ENCODE measurements around the gene PITPNM1.

PITPNM1 gene

GRCh38 chr11:67503119-67504004, 1.8 kb downstream of the PITPNM1 start:
- DNase-seq (ENCODE audit: low spot score), result no peak

- DNase-seq (ENCODE audit: low spot score), result no peak
Observed at GRCh38 chr11:67502328-67502979, 2.7 kb downstream of the PITPNM1 start.

DNA sequence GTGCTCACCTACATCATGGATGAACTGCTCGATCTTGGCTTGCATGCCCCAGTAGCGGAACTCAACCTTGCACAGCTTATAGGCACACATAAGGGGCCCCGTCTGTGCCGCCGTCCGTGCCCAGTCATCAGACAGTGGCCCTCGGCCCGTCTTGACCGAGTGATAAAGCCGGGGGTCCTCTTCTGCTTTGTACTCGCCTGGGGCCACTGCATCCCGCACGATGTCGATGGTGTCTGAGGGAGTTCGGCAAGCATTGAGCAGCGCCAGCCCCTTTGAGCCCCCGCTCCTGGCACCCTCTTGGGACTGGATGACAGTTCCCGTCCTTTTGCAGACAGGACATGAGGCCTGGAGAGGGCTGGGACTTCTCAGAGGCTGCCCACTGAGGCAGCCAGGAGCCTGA, 3.3 kb downstream of the PITPNM1 start:
- no peak for DNase-seq (ENCODE audit: low spot score)

DNA sequence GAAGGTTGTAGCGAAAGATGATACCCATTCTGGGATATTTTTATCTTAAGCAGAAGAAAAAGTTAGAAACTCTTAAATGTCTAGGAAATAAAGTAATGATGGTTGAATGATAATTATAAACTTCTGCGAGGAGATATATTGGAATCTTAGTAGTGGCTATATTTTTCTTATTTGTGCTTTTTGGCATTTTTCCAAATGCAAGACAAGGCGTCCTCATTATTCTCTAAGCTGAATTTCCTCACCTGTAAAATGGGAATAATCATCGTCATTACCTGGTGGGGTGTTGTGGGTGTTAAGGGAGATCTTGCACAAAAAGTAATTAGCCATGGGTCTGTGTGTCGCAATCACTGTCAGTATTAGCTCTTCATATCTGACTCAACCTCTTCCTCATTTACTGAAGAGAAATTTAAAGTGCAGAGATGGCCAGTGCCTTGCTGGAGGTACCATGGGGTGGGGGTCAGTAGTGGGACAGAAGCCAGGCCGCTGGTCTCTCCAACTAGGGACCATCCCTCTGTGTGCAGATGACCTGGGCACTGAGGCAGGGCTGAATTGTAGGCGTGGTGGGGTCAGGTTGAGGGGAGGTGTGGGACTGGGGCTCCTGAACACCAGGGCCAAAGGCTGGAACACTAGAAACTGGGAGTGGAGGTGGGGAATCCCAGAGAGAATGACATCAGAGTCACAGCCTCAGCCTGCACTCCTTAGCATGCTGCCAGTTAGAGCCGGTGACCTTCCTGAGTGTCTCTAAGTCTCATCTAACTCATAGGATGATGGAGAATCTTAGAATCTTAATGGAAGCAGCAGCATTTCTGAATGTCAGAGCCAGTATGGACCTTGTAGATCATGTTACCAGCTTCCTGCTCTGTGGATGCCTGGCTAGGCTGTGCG, 4.1 kb downstream of the PITPNM1 start:
- no peak for DNase-seq (ENCODE audit: low spot score)

- DNase-seq (ENCODE audit: low spot score), result no peak
Observed at GRCh38 chr11:67500484-67500821, 4.7 kb downstream of the PITPNM1 start.

DNA sequence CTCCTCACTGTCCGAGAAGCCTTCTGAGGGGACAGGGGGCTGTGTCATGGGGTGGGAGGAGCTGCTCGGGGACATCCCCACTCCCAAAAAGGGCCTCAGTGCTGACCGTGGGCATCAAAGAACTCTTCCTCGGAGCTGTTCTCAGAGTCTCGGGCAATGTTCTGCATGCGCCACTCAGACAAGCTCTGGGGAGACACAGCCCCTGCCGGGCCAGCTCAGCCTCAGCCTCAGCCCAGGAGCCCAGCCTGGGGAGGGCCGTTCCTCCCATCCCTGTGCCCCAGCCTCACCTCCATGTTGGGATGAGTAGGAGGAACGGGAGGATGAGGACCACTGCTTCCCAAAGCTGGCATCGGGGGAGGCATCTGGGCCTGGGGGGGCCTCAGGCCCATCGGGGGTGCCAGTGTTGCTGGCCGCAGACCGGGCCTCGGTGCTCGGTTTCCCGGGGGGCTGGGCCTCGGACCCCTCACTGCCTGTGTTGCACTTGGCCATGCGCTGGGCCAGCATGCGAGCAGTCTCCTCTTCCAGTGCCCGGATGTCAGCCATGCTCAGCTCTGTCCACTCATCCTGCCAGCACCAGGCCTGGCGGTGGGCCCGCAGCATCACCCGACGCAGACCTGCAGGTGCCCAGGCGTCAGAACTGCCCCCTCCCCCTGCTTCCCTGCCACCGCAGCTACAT, 5.2 kb downstream of the PITPNM1 start:
- no peak for DNase-seq (ENCODE audit: low spot score)

DNA sequence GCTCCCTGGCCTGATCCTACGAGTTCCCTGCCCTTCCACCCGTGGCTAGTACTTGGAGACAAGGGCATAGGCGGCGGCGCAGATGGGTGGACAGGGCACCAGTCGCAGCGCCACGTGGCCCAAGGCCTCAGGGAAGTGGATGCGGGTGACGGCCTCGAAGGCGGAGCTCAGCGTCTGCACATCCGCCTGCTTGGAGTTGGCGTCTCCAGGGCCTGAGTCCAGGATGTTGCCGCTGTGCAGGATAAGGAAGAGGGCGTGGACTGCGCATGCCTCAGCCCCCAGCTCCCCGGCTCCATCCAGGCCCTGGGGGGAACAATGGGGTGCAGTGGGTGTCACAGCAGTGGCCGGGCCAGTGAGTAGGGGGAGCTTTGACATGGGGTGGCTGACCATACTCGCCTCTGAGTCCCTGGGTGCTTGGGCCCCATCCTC, 6.6 kb downstream of the PITPNM1 start:
- DNase-seq (ENCODE audit: low spot score), result no peak

- no peak for DNase-seq (ENCODE audit: low spot score)
Observed at GRCh38 chr11:67497656-67498291, 7.4 kb downstream of the PITPNM1 start.

DNA sequence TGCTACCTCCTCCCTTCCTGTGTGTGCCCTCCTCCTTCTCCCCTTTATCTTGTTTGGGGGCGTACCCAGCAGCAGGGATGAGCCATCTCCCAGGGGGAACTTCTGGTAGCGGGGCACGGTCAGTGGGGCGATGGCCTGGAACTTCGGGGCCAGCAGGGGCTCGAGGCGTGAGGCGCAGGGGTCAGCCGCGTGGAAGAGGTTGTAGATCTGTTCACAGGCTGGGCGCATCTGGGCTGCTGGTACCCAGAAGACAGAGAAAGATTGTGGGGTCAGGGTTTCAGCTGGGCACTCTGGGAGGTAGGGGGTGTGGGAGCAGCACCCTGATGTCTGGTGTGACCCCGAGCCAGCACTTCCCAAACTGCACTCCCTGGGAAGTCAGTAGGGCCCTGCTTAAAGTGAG, 9.1 kb downstream of the PITPNM1 start:
- DNase-seq (ENCODE audit: low spot score), result no peak

GRCh38 chr11:67495234-67496005, 9.7 kb downstream of the PITPNM1 start:
- no peak for DNase-seq (ENCODE audit: low spot score)

- DNase-seq (ENCODE audit: low spot score), result no peak
Observed at GRCh38 chr11:67494371-67495233, 10.6 kb downstream of the PITPNM1 start.

- no peak for DNase-seq (ENCODE audit: low spot score)
Observed at GRCh38 chr11:67493548-67494370, 11.4 kb downstream of the PITPNM1 start.

DNA sequence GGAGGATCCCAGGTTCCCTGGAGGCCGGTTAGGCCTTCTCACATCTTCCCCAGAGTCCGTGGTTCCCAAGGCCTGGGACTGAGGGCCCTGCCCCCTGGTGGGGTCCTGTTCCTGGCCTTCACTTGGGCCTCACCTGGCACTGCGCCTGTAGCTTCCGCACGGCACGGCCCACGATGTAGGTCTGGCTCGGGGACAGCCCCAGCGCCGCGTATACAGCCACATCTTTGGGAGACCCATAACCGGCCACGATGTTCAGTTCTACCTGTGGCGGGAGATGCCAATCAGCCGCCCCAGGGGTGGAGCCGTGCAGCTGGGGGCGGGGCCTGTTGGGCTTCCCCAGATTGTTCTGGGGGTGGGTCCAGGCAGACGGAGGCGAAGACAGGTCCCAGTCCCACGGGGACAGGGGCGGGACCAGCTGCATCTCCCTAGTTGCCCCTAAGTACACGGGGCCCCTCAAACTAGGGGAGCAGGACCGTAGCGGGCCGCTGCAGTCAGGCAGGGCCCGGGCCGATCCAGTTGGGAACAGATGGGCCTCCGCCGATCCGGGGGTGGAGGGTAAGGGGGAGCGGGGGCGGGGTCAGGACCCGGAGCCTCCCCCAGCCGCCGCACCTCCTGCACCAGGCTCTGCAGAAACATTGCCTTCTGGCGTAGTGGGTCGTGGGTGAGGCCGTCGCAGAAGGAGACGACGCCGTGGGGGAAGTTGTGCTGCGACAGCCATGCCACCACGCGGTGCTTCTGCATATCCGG, 12.2 kb downstream of the PITPNM1 start:
- no peak for DNase-seq (ENCODE audit: low spot score)

- no peak for DNase-seq (ENCODE audit: low spot score)
Observed at GRCh38 chr11:67492069-67492727, 13.0 kb downstream of the PITPNM1 start.

DNA sequence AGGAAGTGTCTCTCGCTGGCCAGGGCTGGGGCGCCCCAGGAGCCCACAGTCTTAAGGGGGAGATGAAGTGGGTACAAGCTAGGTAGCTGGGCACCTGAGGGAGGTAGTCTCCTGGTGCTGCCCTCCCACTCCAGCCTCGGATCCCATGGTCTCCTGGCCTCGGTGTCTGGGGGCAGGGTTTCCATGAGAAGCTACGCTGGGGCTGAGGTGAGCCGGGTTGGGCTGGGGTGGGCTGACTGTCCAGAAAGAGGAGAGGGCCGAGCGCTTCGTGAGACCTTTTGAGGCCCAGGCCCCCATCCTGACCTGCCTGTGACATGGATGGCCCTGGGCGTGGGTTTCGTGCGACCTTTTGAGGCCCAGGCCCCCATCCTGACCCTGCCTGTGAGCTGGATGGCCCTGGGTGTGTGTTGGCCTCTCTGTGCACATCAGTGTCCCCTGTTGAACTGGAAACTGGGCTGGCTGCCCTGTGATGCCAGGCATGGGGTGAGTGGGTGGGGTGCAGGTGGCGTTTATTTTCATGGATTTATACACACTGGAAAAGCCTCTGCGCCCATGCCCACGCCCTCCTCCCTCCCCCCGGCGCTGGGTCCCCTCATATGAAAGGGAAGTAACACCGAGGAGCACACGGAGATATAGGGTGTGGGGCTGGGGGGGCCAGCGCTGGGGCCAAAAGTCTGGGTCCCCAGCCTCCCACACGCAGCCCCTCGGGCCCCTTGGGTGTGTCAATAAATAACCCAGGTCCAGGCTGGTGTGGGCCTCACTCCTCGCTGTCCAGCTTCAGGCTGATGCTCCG, 13.7 kb downstream of the PITPNM1 start:
- no peak for DNase-seq (ENCODE audit: low spot score)

GRCh38 chr11:67490727-67491065, 14.5 kb downstream of the PITPNM1 start:
- no peak for DNase-seq (ENCODE audit: low spot score)
